Activated CD8-positive, alpha-beta memory T cell treated with anti-CD3 and anti-CD28 coated beads, Interleukin-2, amount 50 U/mL, for 1 hour (primary cell): ENCODE measurements around the gene FLNC.

ENCODE experiments used
- DNase-seq: peaks from one replicate; pipeline ENCODE4 v3.0.0-alpha.2; 2020; ENCODE audit errors: extremely low read depth

Gene FLNC

DNA sequence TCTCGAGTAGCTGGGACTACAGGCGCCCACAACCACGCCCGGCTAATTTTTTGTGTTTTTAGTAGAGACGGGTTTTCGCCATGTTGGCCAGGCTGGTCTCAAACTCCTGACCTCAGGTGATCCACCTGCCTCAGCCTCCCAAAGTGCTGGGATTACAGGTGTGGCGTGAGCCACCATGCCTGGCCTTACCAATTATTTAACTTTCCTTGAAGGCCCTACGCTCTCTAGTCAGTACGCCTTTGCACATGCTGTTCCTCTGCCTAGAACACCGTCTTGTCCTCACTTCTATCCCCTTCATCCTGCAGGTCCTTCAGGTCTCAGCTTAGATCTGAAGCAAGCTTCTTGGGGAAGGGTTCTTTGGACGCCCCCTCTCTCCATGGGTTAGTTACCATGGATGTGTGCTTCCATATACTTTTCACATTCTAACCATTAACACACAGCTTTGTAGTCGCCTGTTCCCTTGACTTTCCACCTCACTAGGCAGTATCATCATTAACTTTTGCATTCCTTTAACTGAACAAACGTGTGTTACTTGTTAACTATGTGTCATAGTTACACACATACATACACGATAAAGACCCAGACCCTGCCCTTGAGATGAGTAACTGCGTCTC, 31.9 kb downstream of the FLNC start:
- DNase-seq = no peak

DNA sequence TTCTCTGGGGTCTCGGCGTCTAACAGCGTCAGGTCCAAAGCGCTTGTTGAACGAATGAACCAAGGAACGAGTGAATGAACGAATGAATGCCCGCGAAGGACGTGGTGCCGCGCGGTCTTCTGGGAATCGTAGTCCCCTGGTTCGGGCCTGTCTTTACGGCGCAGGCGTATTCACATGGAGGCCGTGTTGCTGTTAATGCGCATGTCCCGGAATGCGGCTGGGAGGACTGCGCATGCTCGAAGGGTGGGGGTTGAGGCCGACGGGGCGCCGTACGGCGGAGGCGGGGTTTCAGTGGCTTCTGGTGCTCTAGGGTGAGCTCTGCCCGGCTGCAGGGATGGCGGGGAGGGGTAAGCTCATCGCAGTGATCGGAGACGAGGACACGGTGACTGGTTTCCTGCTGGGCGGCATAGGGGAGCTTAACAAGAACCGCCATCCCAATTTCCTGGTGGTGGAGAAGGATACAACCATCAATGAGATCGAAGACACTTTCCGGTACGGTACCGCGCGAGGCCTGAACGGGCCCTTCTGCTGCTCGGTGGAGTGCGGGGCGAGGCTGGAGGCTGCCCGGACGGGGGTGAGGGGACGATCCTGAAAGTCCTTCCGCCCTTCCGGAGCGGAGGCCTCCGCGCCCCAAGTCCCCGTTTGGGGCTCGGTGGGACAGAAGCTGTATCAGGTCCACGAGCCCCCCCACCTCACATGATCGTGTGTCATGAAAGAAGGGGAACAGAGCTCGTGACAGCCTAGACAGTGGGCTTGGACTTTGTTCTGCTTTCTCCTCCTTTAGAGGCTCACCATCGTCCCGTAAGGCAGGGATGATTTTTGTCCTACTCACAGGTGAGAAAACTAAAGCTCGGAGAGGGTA, 32.6 kb downstream of the FLNC start, which contains the start of gene ATP6V1F:
Gene ATP6V1F, plus strand, starts transcription at position 286 of the 862 bp plus-strand sequence. Its CDS starts 49 bp downstream, at position 335.
- peak; percentile 93 for DNase-seq

DNA sequence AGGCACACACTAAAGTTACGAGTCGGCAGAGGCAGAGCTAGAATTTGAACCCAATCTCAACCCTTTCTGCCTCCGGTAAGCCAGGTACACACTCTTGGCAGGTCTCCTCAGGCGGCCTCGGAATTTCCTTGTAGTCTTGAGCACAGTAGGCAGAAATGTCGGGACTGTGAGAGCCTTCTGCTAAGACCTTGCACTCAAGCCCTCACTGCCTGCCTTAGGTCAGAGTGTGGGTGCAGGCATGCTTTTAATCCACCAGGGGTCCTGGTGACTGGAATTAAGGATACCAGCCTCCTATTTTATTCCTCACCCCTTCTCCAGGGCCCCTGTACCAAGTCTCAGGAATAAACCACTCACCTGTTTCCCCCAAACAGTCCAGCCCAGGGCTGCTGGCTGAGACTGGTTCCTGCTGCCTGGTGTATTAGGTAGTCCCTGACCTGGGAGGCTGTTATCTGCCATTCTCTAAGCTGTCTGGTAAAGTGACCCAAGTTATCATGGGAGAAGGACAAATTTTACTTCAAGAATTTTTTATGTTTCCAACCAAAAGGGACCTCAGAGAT, 33.3 kb downstream of the FLNC start:
- DNase-seq = no peak

DNA sequence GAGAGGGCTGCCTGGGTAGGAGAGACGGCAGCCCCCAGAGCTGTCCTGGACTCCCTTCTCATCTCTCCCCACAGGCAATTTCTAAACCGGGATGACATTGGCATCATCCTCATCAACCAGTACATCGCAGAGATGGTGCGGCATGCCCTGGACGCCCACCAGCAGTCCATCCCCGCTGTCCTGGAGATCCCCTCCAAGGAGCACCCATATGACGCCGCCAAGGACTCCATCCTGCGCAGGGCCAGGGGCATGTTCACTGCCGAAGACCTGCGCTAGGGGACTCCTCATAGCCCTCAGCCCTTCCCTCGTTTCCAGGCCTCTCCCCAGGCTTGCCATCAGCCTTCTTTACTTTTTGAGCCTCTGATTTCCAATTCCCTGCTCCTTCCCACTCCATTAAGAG, 35.1 kb downstream of the FLNC start:
- DNase-seq = no peak

- no peak for DNase-seq
Measured at GRCh38 chr7:128865996-128866877, 36.0 kb downstream of the FLNC start.

- no peak for DNase-seq
Measured at GRCh38 chr7:128867241-128867640, 37.0 kb downstream of the FLNC start.

GRCh38 chr7:128867842-128868623, 37.8 kb downstream of the FLNC start:
- DNase-seq = no peak

DNA sequence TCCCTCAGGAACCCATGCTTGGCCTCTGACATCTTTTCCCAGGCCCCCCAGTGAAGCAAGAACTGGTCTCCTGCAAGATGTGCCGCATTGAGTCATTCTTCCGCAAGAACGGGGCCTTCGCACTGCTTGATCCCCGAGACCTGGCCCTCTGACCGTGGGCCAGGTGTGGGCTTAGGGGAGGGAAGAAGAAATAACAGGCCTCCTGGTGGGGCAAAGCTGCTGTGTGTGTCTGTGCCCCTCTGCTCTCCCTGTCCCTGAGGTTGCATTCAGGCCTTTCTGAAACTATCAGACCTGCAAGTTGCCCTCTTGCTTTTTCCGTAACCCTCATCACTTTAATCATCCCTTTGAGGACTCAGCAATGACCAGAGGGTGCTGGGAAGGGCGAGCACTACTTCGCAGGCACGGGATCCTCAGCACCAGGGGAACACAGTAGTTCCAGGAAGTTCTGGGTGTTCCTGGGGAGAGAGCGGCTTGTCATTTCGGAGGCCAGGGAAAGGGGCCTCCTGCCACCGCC, 38.5 kb downstream of the FLNC start:
- DNase-seq = no peak

DNA sequence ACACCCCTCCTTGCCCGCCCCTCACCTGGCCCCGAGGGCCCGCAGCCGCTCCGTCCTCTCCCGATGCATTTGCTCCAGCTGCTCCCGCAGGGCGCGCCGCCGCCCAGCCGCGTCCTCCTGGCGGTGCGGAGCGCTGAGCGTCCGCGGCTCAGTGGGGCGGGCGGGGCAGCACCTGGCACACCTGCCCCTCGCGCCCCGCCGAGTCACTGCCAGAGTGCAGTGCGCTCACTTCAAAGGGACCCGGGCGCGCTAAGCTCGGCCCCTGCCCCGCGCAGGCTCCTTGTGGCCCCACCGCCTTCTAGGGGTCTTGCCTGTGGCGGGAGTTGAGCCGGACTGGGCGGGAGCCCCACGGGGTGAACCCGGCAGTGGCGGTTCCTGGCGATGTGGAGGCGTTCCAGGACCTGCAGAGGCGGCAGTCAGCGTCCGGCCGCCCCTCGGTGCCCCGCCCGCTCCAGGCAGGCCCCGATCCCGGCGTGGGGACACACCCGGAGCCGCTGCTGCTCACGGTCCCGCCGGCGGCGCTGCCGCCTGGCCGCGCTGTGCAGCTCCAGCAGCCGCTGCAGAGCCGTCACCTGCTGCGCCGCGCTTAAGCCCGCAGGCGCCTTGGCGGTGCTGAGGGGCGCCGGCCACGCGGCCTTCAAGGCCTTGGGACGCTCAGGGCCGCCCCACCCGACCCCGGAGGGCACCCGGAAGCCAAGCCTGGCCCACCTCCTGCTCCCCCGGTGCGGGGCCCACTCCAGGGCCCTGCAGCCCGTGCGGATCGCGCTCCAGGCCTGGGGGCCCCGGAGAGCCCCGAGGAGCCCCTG, 39.1 kb downstream of the FLNC start:
- DNase-seq = no peak

DNA sequence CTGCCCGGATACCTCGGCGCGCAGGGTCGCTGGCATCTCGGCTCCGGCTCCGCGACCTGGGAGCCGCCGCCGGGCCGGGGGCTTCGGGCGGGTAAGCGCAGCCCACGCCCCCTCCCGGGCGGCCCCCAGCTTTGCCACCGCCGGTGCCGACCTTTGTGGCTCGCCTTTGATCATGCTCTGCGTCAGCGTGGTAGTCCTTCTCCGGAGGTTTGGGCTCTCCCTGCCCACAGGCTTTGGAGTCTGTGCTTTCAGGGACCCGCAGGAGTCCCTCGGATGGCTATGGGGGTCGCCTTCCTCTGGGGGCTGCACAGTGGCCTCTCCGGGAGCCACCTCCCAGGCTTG, 39.7 kb downstream of the FLNC start:
- DNase-seq = no peak

- no peak for DNase-seq
Measured at GRCh38 chr7:128871050-128871449, 40.8 kb downstream of the FLNC start.

- DNase-seq = no peak
Measured at GRCh38 chr7:128872394-128872824, 42.2 kb downstream of the FLNC start.

DNA sequence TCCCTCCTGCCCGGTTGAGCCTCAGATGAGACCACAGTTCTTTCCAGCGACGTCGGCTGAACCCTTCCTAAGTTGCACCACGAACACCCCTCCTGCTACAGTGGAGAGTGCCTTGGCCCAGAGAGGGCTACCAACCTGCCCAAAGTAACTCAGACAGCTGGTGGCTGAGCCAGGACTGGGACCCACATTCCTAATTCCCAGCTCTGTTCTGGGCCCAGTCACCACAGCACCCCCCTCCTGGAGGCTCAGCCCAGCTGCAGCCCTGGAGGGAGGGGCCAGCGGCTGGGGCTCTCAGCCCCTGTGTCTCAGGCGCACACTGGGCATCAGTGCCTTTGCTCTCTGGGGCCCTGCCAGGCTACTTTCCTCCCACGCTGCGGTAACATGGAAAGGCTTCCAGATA, 43.0 kb downstream of the FLNC start:
- DNase-seq = no peak

GRCh38 chr7:128874140-128875031, 44.2 kb downstream of the FLNC start:
- no peak for DNase-seq

DNA sequence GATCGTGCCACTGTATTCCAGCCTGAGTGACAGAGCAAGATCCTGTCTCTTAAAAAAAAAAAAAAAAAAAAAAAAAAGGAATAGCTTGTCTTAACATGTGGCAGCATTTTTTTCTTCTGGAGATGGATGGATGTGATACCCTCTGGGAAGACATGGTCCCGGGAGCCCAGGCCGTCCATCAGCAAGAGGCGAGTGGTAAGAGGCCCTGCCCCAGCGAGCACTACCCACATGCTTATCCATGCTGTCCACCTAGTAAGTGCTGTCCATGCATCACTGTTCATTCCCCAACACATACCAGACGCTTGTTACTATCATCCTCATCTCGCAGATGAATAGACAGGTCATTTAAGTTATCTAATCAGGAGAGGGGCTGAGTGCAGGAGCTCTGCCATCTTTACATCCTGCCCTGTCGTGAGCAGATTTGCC, 45.3 kb downstream of the FLNC start:
- no peak for DNase-seq

DNA sequence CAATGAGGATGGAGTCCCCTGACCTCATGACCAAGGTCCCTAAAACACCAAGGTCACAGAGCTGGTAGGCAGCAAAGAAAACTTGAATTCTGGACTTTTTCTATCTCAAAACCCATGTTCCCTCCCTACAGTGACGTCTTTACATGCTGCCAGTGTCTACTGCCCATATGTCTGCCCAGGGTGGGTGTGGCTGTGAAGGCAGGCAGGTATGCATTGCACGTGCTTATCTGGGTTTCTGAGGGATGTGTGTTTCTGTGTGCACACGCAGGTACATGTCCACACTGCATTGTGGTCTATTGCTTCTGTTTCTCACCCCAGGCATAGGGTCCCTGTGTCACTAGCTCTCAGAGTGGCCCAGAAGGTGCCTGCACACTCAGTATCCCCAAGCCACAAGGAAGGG, 45.9 kb downstream of the FLNC start:
- DNase-seq = no peak

DNA sequence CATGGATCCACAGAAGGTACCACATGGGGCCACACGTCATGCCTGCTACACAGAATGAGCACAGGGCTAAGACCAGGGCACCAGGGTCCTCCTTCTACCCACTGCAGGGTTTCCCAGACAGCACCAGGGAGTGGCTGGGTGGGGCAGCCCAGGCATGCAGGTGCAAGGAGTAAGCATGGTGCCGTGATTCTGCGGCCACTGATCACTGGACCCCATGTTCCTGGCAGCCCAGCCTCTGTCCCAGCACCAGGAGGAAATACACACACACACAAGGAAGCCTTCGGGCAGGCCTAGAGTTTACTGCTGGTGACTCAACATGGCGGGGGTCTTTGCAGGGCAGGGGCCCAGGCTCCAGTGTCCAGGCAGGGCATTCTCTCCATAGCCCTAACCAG, 46.4 kb downstream of the FLNC start:
- no peak for DNase-seq

- no peak for DNase-seq
Measured at GRCh38 chr7:128876978-128877755, 47.0 kb downstream of the FLNC start.
